Osteocyte (in vitro differentiated cells): ENCODE data around the gene ART5. TPM values are rescaled to one million over a fixed set of nuclear protein-coding genes. Genes with fewer than 3 reads are reported as not detected.

Experiments used
- DNase-seq: peaks from one replicate; pipeline ENCODE4 v3.0.0; 2021; ENCODE audit warnings: mixed read lengths; ENCODE audit not compliant: unreplicated experiment; ENCODE audit errors: extremely low spot score
- H3K27ac Mint-ChIP-seq: one replicate; pipeline ENCODE4 v1.8.0; 2021; ENCODE audit warnings: mild to moderate bottlenecking, mixed read lengths; ENCODE audit not compliant: unreplicated experiment
- H3K27me3 Mint-ChIP-seq: one replicate; pipeline ENCODE4 v1.8.0; 2021; ENCODE audit warnings: mixed read lengths; ENCODE audit not compliant: unreplicated experiment
- H3K36me3 Mint-ChIP-seq: one replicate; pipeline ENCODE4 v1.8.0; 2021; ENCODE audit warnings: mixed read lengths; ENCODE audit not compliant: unreplicated experiment
- H3K4me1 Mint-ChIP-seq: one replicate; pipeline ENCODE4 v1.8.0; 2021; ENCODE audit warnings: mixed read lengths; ENCODE audit not compliant: unreplicated experiment
- H3K4me3 Mint-ChIP-seq: one replicate; pipeline ENCODE4 v1.8.0; 2021; ENCODE audit warnings: mild to moderate bottlenecking, moderate library complexity, mixed read lengths; ENCODE audit not compliant: unreplicated experiment
- H3K9me3 Mint-ChIP-seq: one replicate; pipeline ENCODE4 v1.8.0; 2021; ENCODE audit warnings: mixed read lengths; ENCODE audit not compliant: unreplicated experiment
- CTCF ChIP-seq: fragments of 200-600 bp; sonication (generic); IDR thresholded peaks from 2 replicates; pipeline ENCODE4 v1.5.0; 2021; ENCODE audit warnings: antibody characterized with exemption, mild to moderate bottlenecking, moderate library complexity
- total RNA-seq: library from RNA; stranded (reverse); gene quantifications from 2 replicates; pipeline ENCODE4 v1.2.1, GENCODE V29; 2021

ART5 gene
- total RNA-seq, 1 donor from 2014 or later: 0.38 TPM

- Mint-ChIP-seq H3K27me3 (no peaks in the 10 kb centered on the region), H3K9me3 (no peaks in the 10 kb centered on the region), H3K27ac (no peak overlapping the region)
Measured at GRCh38 chr11:3669742-3670183, 28.0 kb upstream of the ART5 start.

GRCh38 chr11:3669128-3669527 lies 27.3 kb upstream of the ART5 start:
- no peak overlapping the region for H3K4me3 Mint-ChIP-seq
- TF ChIP-seq CTCF: no peak
- H3K4me1 Mint-ChIP-seq: no peaks in the 10 kb centered on the region
- no peaks in the 10 kb centered on the region for H3K9me3 Mint-ChIP-seq
- no peaks in the 10 kb centered on the region for H3K27me3 Mint-ChIP-seq
- peaks cover 33% of the 10 kb centered on the region for H3K36me3 Mint-ChIP-seq
- H3K27ac Mint-ChIP-seq: no peak overlapping the region
- no peak for DNase-seq

More at GRCh38 chr11:3669742-3670183, 28.0 kb upstream of the ART5 start:
- Mint-ChIP-seq H3K36me3 (peaks cover 37% of the 10 kb centered on the region), H3K4me1 (no peaks in the 10 kb centered on the region), H3K4me3 (no peak overlapping the region)
- no peak for TF ChIP-seq CTCF
- DNase-seq: no peak

DNA sequence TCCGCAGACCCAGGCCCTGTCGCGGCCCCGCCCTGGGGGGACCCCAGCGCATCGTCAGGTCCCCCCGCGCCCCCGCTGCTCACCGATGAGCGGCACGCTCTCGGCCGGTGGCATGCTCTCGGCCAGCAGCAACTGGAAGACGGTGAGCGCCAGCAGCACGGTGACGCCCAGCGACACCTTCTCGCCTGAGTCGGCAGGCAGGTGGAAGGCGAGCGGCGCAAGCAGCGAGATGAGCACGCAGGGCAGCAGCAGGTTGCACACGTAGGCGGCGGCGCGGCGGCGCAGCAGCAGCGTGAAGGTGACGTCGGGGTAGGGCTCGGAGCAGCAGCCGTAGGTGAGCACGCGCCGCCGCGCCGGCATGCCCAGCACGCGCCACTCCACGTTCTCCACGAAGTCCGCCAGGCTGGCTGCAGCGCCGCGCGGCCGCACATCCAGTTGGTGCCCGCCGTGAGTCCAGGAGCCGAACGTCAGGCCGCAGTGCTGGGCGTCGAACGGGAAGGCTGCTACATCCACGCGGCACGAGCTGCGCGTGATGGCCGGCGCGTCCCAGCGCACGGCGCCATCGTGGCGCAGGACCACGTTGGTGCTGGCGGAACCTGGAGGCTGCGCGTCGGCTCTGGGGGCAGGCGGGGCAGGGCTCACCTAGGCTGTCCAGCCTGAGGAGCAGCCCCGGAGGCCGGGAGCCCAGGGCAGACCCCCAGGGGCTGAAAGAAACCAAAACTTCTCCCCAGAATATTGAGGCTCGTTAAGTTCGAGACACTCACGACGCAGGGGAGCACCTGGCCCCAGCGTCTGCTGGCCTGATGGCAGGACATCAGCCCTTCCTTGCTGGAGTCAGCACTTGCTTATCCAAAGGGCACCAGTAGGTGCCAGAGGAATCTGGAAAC lies 25.6 kb upstream of the ART5 start:
- no peak overlapping the region for H3K27ac Mint-ChIP-seq
- no peaks in the 10 kb centered on the region for H3K27me3 Mint-ChIP-seq
- DNase-seq: no peak
- no peak for TF ChIP-seq CTCF
- H3K4me1 Mint-ChIP-seq: no peaks in the 10 kb centered on the region
- peaks cover 23% of the 10 kb centered on the region for H3K36me3 Mint-ChIP-seq
- H3K4me3 Mint-ChIP-seq: no peak overlapping the region
- no peaks in the 10 kb centered on the region for H3K9me3 Mint-ChIP-seq

DNA sequence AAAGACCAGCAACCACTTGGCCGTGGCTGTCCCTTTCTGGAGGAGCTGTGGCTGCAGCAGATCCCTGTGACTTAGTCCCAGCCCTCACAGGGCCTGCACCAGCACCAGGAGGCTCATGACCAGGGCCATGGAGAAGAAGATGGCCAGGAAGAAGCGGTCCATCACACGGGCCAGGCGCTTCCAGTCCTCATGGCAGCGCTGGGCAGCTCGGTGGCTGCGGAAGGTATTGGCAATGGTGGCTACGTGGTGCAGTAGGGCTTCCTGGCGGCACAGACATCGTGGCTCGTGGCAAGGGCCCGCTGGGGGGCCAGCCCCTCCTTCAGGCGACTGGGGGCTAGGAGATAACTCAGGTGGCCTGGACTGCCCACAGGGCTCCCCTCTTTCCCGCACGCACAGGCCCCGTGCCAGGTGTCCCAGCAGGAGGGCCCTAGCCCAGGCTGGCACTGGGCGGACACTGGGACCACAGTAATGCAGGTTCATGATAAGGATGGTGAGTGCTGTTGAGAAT lies 24.3 kb upstream of the ART5 start:
- no peaks in the 10 kb centered on the region for H3K4me1 Mint-ChIP-seq
- no peak overlapping the region for H3K27ac Mint-ChIP-seq
- H3K36me3 Mint-ChIP-seq: peaks cover 22% of the 10 kb centered on the region
- TF ChIP-seq CTCF: no peak
- no peaks in the 10 kb centered on the region for H3K9me3 Mint-ChIP-seq
- DNase-seq: no peak
- no peak overlapping the region for H3K4me3 Mint-ChIP-seq
- no peaks in the 10 kb centered on the region for H3K27me3 Mint-ChIP-seq

DNA sequence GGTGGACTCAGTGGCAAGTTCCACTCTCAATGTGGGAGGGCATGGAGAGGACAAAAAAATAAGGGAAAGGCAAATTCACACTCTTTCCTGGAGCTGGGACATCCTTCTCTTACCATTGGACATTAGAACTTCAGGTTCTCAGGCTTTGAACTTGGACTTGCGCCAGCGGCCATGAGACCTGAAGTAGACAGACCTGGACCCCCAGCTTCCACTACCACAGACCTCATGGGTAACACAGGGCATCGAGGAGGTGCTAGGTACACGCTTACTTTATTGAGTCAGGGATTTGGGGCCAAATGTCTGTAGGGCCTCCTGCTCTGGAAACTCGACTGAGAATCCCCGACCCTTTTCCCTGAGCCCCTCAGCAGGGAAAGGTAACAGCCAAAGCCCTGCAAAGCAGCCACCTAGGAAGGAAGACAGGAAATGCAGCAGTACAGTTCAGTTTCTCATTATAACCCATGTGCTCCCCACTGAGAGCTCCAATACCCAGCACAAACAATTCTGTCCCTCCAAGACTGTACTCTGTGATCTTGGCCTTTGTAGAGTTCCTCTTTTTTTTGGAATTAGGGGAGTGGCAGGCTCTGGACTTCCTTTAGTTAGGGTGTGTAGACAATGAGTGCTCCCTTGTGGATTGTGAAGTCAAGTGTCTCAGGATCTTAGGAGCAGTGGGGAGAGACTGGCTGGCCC lies 23.7 kb upstream of the ART5 start:
- no peak for TF ChIP-seq CTCF
- Mint-ChIP-seq H3K27me3 (no peaks in the 10 kb centered on the region), H3K9me3 (no peaks in the 10 kb centered on the region), H3K36me3 (peaks cover 17% of the 10 kb centered on the region), H3K27ac (no peak overlapping the region), H3K4me1 (no peaks in the 10 kb centered on the region), H3K4me3 (no peak overlapping the region)
- DNase-seq: no peak
